CD8-positive, alpha-beta memory T cell (primary cell): Measurements from ENCODE around the gene MAL. TPM values are rescaled to one million over a fixed set of nuclear protein-coding genes. Genes with fewer than 3 reads are reported as not detected.
"Not testable (repeated sequence)": the region's sequence is repeated elsewhere in the genome, so short reads cannot be mapped to it uniquely, and the experiment has no call there.

Experiments used
- CTCF ChIA-PET: fragments of 350-600 bp; sonication (Branson Sonifier 250); formaldehyde crosslinking; loops from one replicate; lab custom pipeline; 2021; ENCODE audit warnings: antibody characterized with exemption; lab: Charles Lee
- POLR2A ChIA-PET: fragments of 350-600 bp; sonication (Branson Sonifier 250); formaldehyde crosslinking; loops from one replicate; lab custom pipeline; 2021; ENCODE audit warnings: antibody characterized with exemption; lab: Charles Lee
- DNase-seq, 5 donors: peaks; one replicate each; pipeline versions ENCODE4 v3.0.0 to v3.0.0-alpha.2; 2020 to 2022; ENCODE audit warnings: mixed read lengths in 1 of 5
- H3K27ac ChIP-seq: one replicate; pipeline ENCODE4 v1.7.0; 2013; ENCODE audit warnings: low read depth, mild to moderate bottlenecking, low read length, moderate library complexity
- H3K27me3 ChIP-seq: 2 replicates; pipeline ENCODE4 v1.7.0; 2013; ENCODE audit warnings: low read length, mild to moderate bottlenecking; ENCODE audit not compliant: insufficient read depth, poor library complexity, severe bottlenecking
- H3K36me3 ChIP-seq: 2 replicates; pipeline ENCODE4 v1.7.0; 2013; ENCODE audit warnings: mild to moderate bottlenecking, low read length, moderate library complexity; ENCODE audit not compliant: insufficient read depth
- H3K4me1 ChIP-seq: 2 replicates; pipeline ENCODE4 v1.7.0; 2013; ENCODE audit warnings: mild to moderate bottlenecking, low read length, moderate library complexity; ENCODE audit not compliant: insufficient read depth
- H3K4me3 ChIP-seq: 2 replicates; pipeline ENCODE4 v1.7.0; 2013; ENCODE audit warnings: mild to moderate bottlenecking, low read length
- H3K9me3 ChIP-seq: 2 replicates; pipeline ENCODE4 v1.7.0; 2013; ENCODE audit warnings: mild to moderate bottlenecking, low read length
- H3K27ac Mint-ChIP-seq, 8 donors: one replicate each; pipeline ENCODE4 v1.8.0; 2020 to 2021; ENCODE audit warnings: mixed read lengths in 8 of 8, mild to moderate bottlenecking in 6 of 8, inconsistent platforms in 3 of 8, moderate library complexity in 3 of 8
- H3K27me3 Mint-ChIP-seq, 2 donors: one replicate each; pipeline ENCODE4 v1.8.0; 2020 to 2021; ENCODE audit warnings: mixed read lengths in 2 of 2, mild to moderate bottlenecking in 1 of 2, moderate library complexity in 1 of 2
- H3K36me3 Mint-ChIP-seq, 3 donors: one replicate each; pipeline ENCODE4 v1.8.0; 2020 to 2021; ENCODE audit warnings: mixed read lengths in 3 of 3, inconsistent platforms in 1 of 3, mild to moderate bottlenecking in 1 of 3
- H3K4me1 Mint-ChIP-seq, 3 donors: one replicate each; pipeline ENCODE4 v1.8.0; 2020 to 2021; ENCODE audit warnings: mixed read lengths in 3 of 3, inconsistent platforms in 1 of 3, mild to moderate bottlenecking in 1 of 3
- H3K4me3 Mint-ChIP-seq, 7 donors: one replicate each; pipeline ENCODE4 v1.8.0; 2020 to 2021; ENCODE audit warnings: mixed read lengths in 7 of 7, mild to moderate bottlenecking in 6 of 7, moderate library complexity in 4 of 7, inconsistent platforms in 2 of 7
- H3K9me3 Mint-ChIP-seq, 5 donors: one replicate each; pipeline ENCODE4 v1.8.0; 2020 to 2022; ENCODE audit warnings: mixed read lengths in 5 of 5, mild to moderate bottlenecking in 3 of 5, moderate library complexity in 2 of 5, inconsistent platforms in 1 of 5
- polyA plus RNA-seq: library from polyadenylated mRNA; unstranded; fragments of 300-500 nt; fragmentation: Illumina TruSeq; gene quantifications from one replicate; pipeline ENCODE4 v1.2.3, GENCODE V29; 2021
- total RNA-seq, 2 experiments: library from RNA; stranded (reverse); gene quantifications; one replicate each; pipeline ENCODE4 v1.2.3, GENCODE V29; 2021

MAL gene
- total and polyA plus RNA-seq, 3 experiments from 2014 or later = 25.2 to 50.4 (median 27.3) TPM

DNA sequence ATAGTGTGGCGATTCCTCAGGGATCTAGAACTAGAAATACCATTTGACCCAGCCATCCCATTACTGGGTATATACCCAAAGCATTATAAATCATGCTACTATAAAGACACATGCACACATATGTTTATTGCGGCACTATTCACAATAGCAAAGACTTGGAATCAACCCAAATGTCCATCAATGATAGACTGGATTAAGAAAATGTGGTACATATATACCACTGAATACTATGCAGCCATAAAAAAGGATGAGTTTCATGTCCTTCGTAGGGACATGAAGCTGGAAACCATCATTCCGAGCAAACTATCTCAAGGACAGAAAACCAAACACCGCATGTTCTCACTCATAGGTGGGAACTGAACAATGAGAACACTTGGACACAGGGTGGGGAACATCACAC, 72.8 kb downstream of the MAL start:
- DNase-seq, H3K4me1 ChIP-seq, H3K27me3 Mint-ChIP-seq, H3K4me3 ChIP-seq, CTCF ChIA-PET, H3K9me3 Mint-ChIP-seq, H3K27me3 ChIP-seq, H3K9me3 ChIP-seq, H3K4me3 Mint-ChIP-seq, H3K27ac ChIP-seq, POLR2A ChIA-PET, H3K27ac Mint-ChIP-seq: not testable (repeated sequence)
- Mint-ChIP-seq H3K36me3 (peaks cover 36 to 89% (median 44%) of the 10 kb centered on the region in 3 donors), H3K4me1 (peaks cover 29 to 39% (median 35%) of the 10 kb centered on the region in 3 donors)
- peaks cover 34% of the 10 kb centered on the region for H3K36me3 ChIP-seq

DNA sequence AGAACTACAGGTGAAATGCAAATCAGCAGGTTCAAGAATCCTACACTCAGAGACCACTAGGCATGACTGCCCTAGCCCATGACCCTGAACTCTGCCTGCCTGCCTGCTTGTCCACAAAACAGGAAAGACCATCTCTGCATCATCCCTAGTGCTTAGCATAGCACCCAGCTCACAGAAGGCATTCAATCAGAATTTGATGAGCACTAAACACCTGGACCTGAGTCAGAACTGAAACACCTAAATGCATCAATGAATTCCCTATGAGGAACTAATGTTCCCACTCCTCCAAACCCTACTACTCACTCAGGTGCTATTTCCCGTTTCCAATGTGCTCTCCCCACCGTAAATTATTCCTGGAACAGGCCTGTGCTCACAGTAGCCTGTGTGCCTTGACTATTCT, 74.4 kb downstream of the MAL start:
- Mint-ChIP-seq H3K4me3 (no peak overlapping the region), H3K9me3 (no peaks in the 10 kb centered on the region), H3K4me1 (peaks cover 25 to 29% (median 26%) of the 10 kb centered on the region in 3 donors), H3K27ac (peak overlapping the region in 1 of 8 donors; percentile 55), H3K36me3 (peaks cover 38 to 87% (median 44%) of the 10 kb centered on the region in 3 donors), H3K27me3 (no peaks in the 10 kb centered on the region)
- CTCF ChIA-PET = no interaction called here
- H3K9me3 ChIP-seq = no peaks in the 10 kb centered on the region
- H3K27ac ChIP-seq = no peak overlapping the region
- H3K36me3 ChIP-seq = peaks cover 43% of the 10 kb centered on the region
- H3K27me3 ChIP-seq = no peaks in the 10 kb centered on the region
- POLR2A ChIA-PET = no interaction called here
- no peaks in the 10 kb centered on the region for H3K4me1 ChIP-seq
- no peak overlapping the region for H3K4me3 ChIP-seq
- DNase-seq = no peak

Other genes with a start within 250 kb of the MAL start
- not detected for gene TEKT4, start 154.3 kb upstream of the MAL start, total RNA-seq
- not detected for gene TEKT4, start 154.3 kb upstream of the MAL start, polyA plus RNA-seq
- 10 to 100 TPM; 69.0 to 75.9 TPM for gene MRPS5, start 96.1 kb downstream of the MAL start, total RNA-seq
- 45.8 TPM for gene MRPS5, start 96.1 kb downstream of the MAL start, polyA plus RNA-seq
- 10 to 100 TPM; 10.3 to 12.2 TPM for gene ZNF514, start 134.1 kb downstream of the MAL start, total RNA-seq
- 9.9 TPM for gene ZNF514, start 134.1 kb downstream of the MAL start, polyA plus RNA-seq
- 1 to 10 TPM; 5.3 to 5.7 TPM for gene ZNF2, start 140.1 kb downstream of the MAL start, total RNA-seq
- gene ZNF2, start 140.1 kb downstream of the MAL start, polyA plus RNA-seq = 2.6 TPM
- 1 to 10 TPM; 4.3 to 4.7 TPM for gene ZNF892, start 181.8 kb downstream of the MAL start, total RNA-seq
- gene ZNF892, start 181.8 kb downstream of the MAL start, polyA plus RNA-seq = 0.39 TPM
- gene PROM2, start 248.7 kb downstream of the MAL start, total RNA-seq = under 1 TPM; 0.18 to 0.46 TPM
- gene PROM2, start 248.7 kb downstream of the MAL start, polyA plus RNA-seq = not detected